K562 (cell line): Measurements from ENCODE around the gene IRF3. TPM values are rescaled to one million over a fixed set of nuclear protein-coding genes. Genes with fewer than 3 reads are reported as not detected.
A peak's percentile ranks its signal among the peaks of the same experiment; 100 is the strongest.

ENCODE experiments used
- ARID4B ChIP-seq: sonication (generic); formaldehyde crosslinking; IDR thresholded peaks from 2 replicates; pipeline ENCODE4 v1.8.0; 2022; ENCODE audit warnings: mild to moderate bottlenecking, missing genetic modification reagents
- ATF7 ChIP-seq: fragments of 450-650 bp; IDR thresholded peaks from 2 replicates; pipeline ENCODE4 v1.7.1; 2014; ENCODE audit warnings: mild to moderate bottlenecking, moderate library complexity
- CREBBP ChIP-seq: IDR thresholded peaks from one replicate; pipeline ENCODE4 v1.6.1; 2012; ENCODE audit warnings: low read depth, mild to moderate bottlenecking, control low read depth, inconsistent platforms, low read length
- CTCF ChIP-seq, 3 experiments: IDR thresholded peaks in 2 of 3; conservative IDR thresholded peaks in 1 of 3; 2 replicates each; pipeline ENCODE4 v1.5.1; 2011 to 2012; ENCODE audit warnings: low read length in 3 of 3, mild to moderate bottlenecking in 3 of 3, control low read depth in 2 of 3, improper control_type of control experiment in 1 of 3, inconsistent platforms in 1 of 3, low read depth in 1 of 3, mixed read lengths in 1 of 3, moderate library complexity in 1 of 3; ENCODE audit not compliant: insufficient read depth in 2 of 3
- CTCFL ChIP-seq: IDR thresholded peaks from 2 replicates; pipeline ENCODE4 v1.6.1; 2011; ENCODE audit warnings: borderline replicate concordance, low read depth, mild to moderate bottlenecking, moderate library complexity, low read length; ENCODE audit not compliant: insufficient read depth, poor library complexity, severe bottlenecking
- FOXJ2 ChIP-seq: fragments of 200-800 bp; sonication (Bioruptor generic); IDR thresholded peaks from 2 replicates; pipeline ENCODE4 v1.6.1; 2016; ENCODE audit warnings: missing genetic modification characterization, missing compliant biosample characterization
- HMGN3 ChIP-seq: IDR thresholded peaks from 2 replicates; pipeline ENCODE4 v1.6.1; 2011; ENCODE audit warnings: borderline replicate concordance, low read depth, mild to moderate bottlenecking, mixed read lengths, low read length; ENCODE audit not compliant: insufficient read length; ENCODE audit errors: extremely low read depth
- KLF10 ChIP-seq: fragments of 250-450 bp; sonication (Bioruptor Pico); IDR thresholded peaks from 2 replicates; pipeline ENCODE4 v1.6.1; 2021; ENCODE audit warnings: matching md5 sums
- MCM7 ChIP-seq, 2 experiments: fragments of 450-650 bp; IDR thresholded peaks; 2 replicates each; pipeline ENCODE4 v1.6.1; 2016 to 2018
- TEAD4 ChIP-seq, 2 experiments: sonication (generic) in 1 of 2; formaldehyde crosslinking in 1 of 2; IDR thresholded peaks; 2 replicates each; pipeline versions ENCODE4 v1.6.1 to v1.8.0; 2012 to 2022; ENCODE audit warnings: borderline replicate concordance in 1 of 2, inconsistent platforms in 1 of 2, low read length in 1 of 2, mild to moderate bottlenecking in 1 of 2, missing genetic modification reagents in 1 of 2
- UBTF ChIP-seq, 2 experiments: IDR thresholded peaks; 2 replicates each; pipeline ENCODE4 v1.6.1; 2012; ENCODE audit warnings: improper control_type of control experiment in 2 of 2, low read depth in 2 of 2, low read length in 2 of 2, borderline replicate concordance in 1 of 2
- ZBTB1 ChIP-seq: sonication (generic); formaldehyde crosslinking; IDR thresholded peaks from 2 replicates; pipeline ENCODE4 v1.8.1; 2023; ENCODE audit warnings: missing genetic modification reagents, low read depth, mild to moderate bottlenecking, borderline replicate concordance
- ZKSCAN1 ChIP-seq: fragments of 150-350 bp; IDR thresholded peaks from 2 replicates; pipeline ENCODE4 v1.6.1; 2016; ENCODE audit warnings: low read depth, low read length
- ZNF75A ChIP-seq: fragments of 450-650 bp; formaldehyde crosslinking; IDR thresholded peaks from 2 replicates; pipeline ENCODE4 v1.4.0; 2020; ENCODE audit warnings: mild to moderate bottlenecking
- polyA plus RNA-seq, 8 experiments: library from polyadenylated mRNA; depleted of rRNA in 4 of 8; stranded (reverse) in 5 of 8; unstranded in 3 of 8; fragments of >200 nt; fragmentation: Nextera tagmentation in 2 of 8; fragmentation: Illumina TruSeq in 1 of 8; extraction: Ambion mirVana in 2 of 8; extraction: Trizol in 1 of 8; gene quantifications; 2 replicates each; pipeline versions ENCODE4 v1.2.1 to v1.2.3, GENCODE V29; 2011 to 2014; ENCODE audit warnings: inconsistent platforms in 1 of 8, missing spikeins in 1 of 8
- total RNA-seq, 7 experiments: library from RNA; depleted of rRNA in 6 of 7; stranded (reverse); fragments of >200 nt in 6 of 7; fragmentation: Illumina TruSeq in 2 of 7; extraction: Trizol in 2 of 7; gene quantifications; 2 replicates each; pipeline versions ENCODE4 v1.2.1 to v1.2.3, GENCODE V29; 2011 to 2021; ENCODE audit warnings: low replicate concordance in 1 of 7

Gene IRF3
- total and polyA plus RNA-seq, 9 of the 15 experiments (the other 6 are each of a cell fraction or from before 2014, with no cell fraction given) = 7.5 to 145 (median 65.4) TPM

GRCh38 chr19:49640113-49640898 is 25.4 kb downstream of the IRF3 start, which contains the start of gene RRAS (continued):
- TF ChIP-seq FOXJ2 (tag) (no peak), HMGN3 (peak; percentile 54), CTCFL (no peak), ARID4B (CRISPR knock-in tag) (no peak; the same call in 1 of the 2 replicates), KLF10 (CRISPR knock-in tag) (no peak), ZKSCAN1 (0 out of 2 replicates have a peak, but pooled peaks have one; percentile 10), ZNF75A (no peak), CREBBP (no peak), ZBTB1 (no peak), TEAD4 (IDR thresholded peaks at IDR 0.05; ENCODE audit: low read length) (peak; percentile 72), TEAD4 (CRISPR knock-in tag; IDR thresholded peaks at IDR 0.05; ENCODE audit: borderline replicate concordance) (no peak; the same call in 1 of the 2 replicates), MCM7 (IDR thresholded peaks at IDR 0.05) (no peak), CTCF (IDR thresholded peaks at IDR 0.05 in 2 of 3, conservative IDR thresholded peaks at IDR 0.05 in 1 of 3; ENCODE audit: insufficient read depth in 2 of 3, low read depth in 1 of 3, low read length in 3 of 3) (0 out of 6 replicates have a peak, but pooled peaks of 1 of the 3 experiments have one; percentile 2), UBTF (IDR thresholded peaks at IDR 0.05; ENCODE audit: borderline replicate concordance in 1 of 2, low read depth in 2 of 2, low read length in 2 of 2) (peak in 1 of 2 experiments; percentile 55; a peak in 1 of 4 replicates), ATF7 (peak; percentile 93)
